SK-N-SH treated with all-trans-retinoic acid at 6 μM for 48 hours (cell line): ENCODE data around the gene ULK1.

Experiments used
- ATAC-seq: fragments of 200-7000 bp; cut with Tn5 transposase; 3 replicates; pipeline ENCODE4 v1.9.1; 2020; ENCODE audit warnings: mild to moderate bottlenecking, moderate library complexity
- ARNTL ChIP-seq: fragments of 450-650 bp; formaldehyde crosslinking; IDR thresholded peaks from 2 replicates; pipeline ENCODE4 v1.5.0; 2020; ENCODE audit warnings: low read depth, mild to moderate bottlenecking, moderate library complexity, borderline replicate concordance
- BACH2 ChIP-seq: fragments of 250-450 bp; sonication (Bioruptor Pico); IDR thresholded peaks from 2 replicates; pipeline ENCODE4 v1.9.0; 2021; ENCODE audit warnings: mild to moderate bottlenecking, borderline replicate concordance
- CSDC2 ChIP-seq: fragments of 250-450 bp; sonication (Bioruptor Pico); IDR thresholded peaks from 2 replicates; pipeline ENCODE4 v1.5.0; 2020; ENCODE audit warnings: mild to moderate bottlenecking, moderate library complexity
- ESRRG ChIP-seq: fragments of 250-450 bp; sonication (Bioruptor Pico); IDR thresholded peaks from 2 replicates; pipeline ENCODE4 v1.6.1; 2021; ENCODE audit warnings: mild to moderate bottlenecking
- GLIS3 ChIP-seq: fragments of 250-450 bp; sonication (Bioruptor Pico); IDR thresholded peaks from 2 replicates; pipeline ENCODE4 v1.5.0; 2020; ENCODE audit warnings: mild to moderate bottlenecking, moderate library complexity
- ISL1 ChIP-seq: fragments of 250-450 bp; sonication (Bioruptor Pico); IDR thresholded peaks from 2 replicates; pipeline ENCODE4 v2.1.2; 2022; ENCODE audit warnings: mild to moderate bottlenecking, moderate library complexity
- OSR1 ChIP-seq: fragments of 250-450 bp; sonication (Bioruptor Pico); IDR thresholded peaks from 2 replicates; pipeline ENCODE4 v1.8.0; 2022; ENCODE audit warnings: moderate library complexity, mild to moderate bottlenecking, inconsistent platforms
- PPARA ChIP-seq: fragments of 250-450 bp; sonication (Bioruptor Pico); IDR thresholded peaks from 2 replicates; pipeline ENCODE4 v1.5.0; 2020; ENCODE audit warnings: mild to moderate bottlenecking, borderline replicate concordance
- RARB ChIP-seq: fragments of 250-450 bp; sonication (Bioruptor Pico); IDR thresholded peaks from 2 replicates; pipeline ENCODE4 v1.8.0; 2021; ENCODE audit warnings: mild to moderate bottlenecking, moderate library complexity
- SNAI2 ChIP-seq: fragments of 250-450 bp; sonication (Bioruptor Pico); IDR thresholded peaks from 2 replicates; pipeline ENCODE4 v1.5.0; 2020; ENCODE audit warnings: mild to moderate bottlenecking, moderate library complexity
- TCF4 ChIP-seq: fragments of 250-450 bp; sonication (Bioruptor Pico); IDR thresholded peaks from 2 replicates; pipeline ENCODE4 v1.8.0; 2021; ENCODE audit warnings: mild to moderate bottlenecking, moderate library complexity, borderline replicate concordance
- TOX ChIP-seq: fragments of 250-450 bp; sonication (Bioruptor Pico); IDR thresholded peaks from 2 replicates; pipeline ENCODE4 v1.8.0; 2021; ENCODE audit warnings: mild to moderate bottlenecking, moderate library complexity, borderline replicate concordance
- ZC3H10 ChIP-seq: fragments of 250-450 bp; sonication (Bioruptor Pico); IDR thresholded peaks from 2 replicates; pipeline ENCODE4 v1.5.1; 2021; ENCODE audit warnings: mild to moderate bottlenecking, moderate library complexity
- ZFP3 ChIP-seq: fragments of 250-450 bp; sonication (Bioruptor Pico); IDR thresholded peaks from 2 replicates; pipeline ENCODE4 v1.5.0; 2020; ENCODE audit warnings: mild to moderate bottlenecking, moderate library complexity
- ZFP30 ChIP-seq: fragments of 450-650 bp; formaldehyde crosslinking; IDR thresholded peaks from 2 replicates; pipeline ENCODE4 v1.5.0; 2022; ENCODE audit warnings: mild to moderate bottlenecking, moderate library complexity
- ZNF565 ChIP-seq: fragments of 450-650 bp; formaldehyde crosslinking; conservative IDR thresholded peaks from 2 replicates; pipeline ENCODE4 v1.5.0; 2020; ENCODE audit warnings: low read depth, mild to moderate bottlenecking, moderate library complexity
- ZNF70 ChIP-seq: fragments of 450-650 bp; formaldehyde crosslinking; IDR thresholded peaks from 2 replicates; pipeline ENCODE4 v1.5.0; 2020; ENCODE audit warnings: mild to moderate bottlenecking, moderate library complexity
- ZNF8 ChIP-seq: fragments of 450-650 bp; formaldehyde crosslinking; IDR thresholded peaks from 2 replicates; pipeline ENCODE4 v1.5.0; 2020; ENCODE audit warnings: mild to moderate bottlenecking, moderate library complexity
- TF ChIP-seq, protein P1 (sequence below): fragments of 250-450 bp; sonication (Bioruptor Pico); IDR thresholded peaks from 2 replicates; pipeline ENCODE4 v1.5.0; 2020; ENCODE audit warnings: mild to moderate bottlenecking, moderate library complexity
- TF ChIP-seq, protein P2 (sequence below): fragments of 250-450 bp; sonication (Bioruptor Pico); IDR thresholded peaks from 2 replicates; pipeline ENCODE4 v1.8.0; 2020; ENCODE audit warnings: mild to moderate bottlenecking, moderate library complexity, borderline replicate concordance
- TF ChIP-seq, protein P3 (sequence below): fragments of 250-450 bp; sonication (Bioruptor Pico); IDR thresholded peaks from 2 replicates; pipeline ENCODE4 v1.8.0; 2021; ENCODE audit warnings: low read depth, mild to moderate bottlenecking, moderate library complexity, borderline replicate concordance

The ULK1 gene

DNA sequence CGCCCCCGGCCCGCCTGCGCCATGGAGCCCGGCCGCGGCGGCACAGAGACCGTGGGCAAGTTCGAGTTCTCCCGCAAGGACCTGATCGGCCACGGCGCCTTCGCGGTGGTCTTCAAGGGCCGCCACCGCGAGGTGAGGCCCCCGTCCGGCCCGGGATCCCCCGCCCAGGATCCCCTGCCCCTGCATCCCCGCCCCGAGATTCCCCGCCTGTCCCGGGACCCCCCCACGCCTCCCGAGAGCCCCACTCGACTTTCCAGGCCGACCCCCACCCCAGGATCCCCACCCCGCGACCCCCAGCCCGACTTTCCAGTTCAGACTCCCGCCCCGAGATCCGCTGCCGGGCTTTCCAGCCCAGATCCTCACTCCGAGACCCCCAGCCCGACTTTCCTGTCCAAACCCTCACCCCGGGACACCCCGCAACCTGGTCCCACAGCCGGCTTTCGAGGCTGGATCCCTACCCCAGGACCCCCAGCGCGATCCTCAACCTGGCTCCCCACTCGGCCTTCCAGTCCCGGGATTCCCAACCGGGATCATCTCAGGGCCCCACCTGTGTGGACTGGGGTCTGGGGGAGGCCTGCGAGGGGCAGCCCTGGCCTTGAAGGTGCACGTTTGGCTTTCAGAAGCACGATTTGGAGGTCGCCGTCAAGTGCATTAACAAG, 688 bp downstream of the ULK1 start:
- no peak for TF ChIP-seq ARNTL (CRISPR knock-in tag)
- TF ChIP-seq ISL1 (CRISPR knock-in tag), result no peak
- TF ChIP-seq RARB (CRISPR knock-in tag), result no peak
- no peak for TF ChIP-seq ESRRG (CRISPR knock-in tag)
- no peak for TF ChIP-seq TCF4 (CRISPR knock-in tag)
- TF ChIP-seq BACH2 (CRISPR knock-in tag), result no peak
- no peak for TF ChIP-seq ZFP30 (CRISPR knock-in tag)
- TF ChIP-seq TOX (CRISPR knock-in tag), result no peak
- no peak for TF ChIP-seq SNAI2 (CRISPR knock-in tag)
- TF ChIP-seq ZNF8 (CRISPR knock-in tag), result no peak
- no peak for TF ChIP-seq ZNF70
- TF ChIP-seq, protein P1, sequence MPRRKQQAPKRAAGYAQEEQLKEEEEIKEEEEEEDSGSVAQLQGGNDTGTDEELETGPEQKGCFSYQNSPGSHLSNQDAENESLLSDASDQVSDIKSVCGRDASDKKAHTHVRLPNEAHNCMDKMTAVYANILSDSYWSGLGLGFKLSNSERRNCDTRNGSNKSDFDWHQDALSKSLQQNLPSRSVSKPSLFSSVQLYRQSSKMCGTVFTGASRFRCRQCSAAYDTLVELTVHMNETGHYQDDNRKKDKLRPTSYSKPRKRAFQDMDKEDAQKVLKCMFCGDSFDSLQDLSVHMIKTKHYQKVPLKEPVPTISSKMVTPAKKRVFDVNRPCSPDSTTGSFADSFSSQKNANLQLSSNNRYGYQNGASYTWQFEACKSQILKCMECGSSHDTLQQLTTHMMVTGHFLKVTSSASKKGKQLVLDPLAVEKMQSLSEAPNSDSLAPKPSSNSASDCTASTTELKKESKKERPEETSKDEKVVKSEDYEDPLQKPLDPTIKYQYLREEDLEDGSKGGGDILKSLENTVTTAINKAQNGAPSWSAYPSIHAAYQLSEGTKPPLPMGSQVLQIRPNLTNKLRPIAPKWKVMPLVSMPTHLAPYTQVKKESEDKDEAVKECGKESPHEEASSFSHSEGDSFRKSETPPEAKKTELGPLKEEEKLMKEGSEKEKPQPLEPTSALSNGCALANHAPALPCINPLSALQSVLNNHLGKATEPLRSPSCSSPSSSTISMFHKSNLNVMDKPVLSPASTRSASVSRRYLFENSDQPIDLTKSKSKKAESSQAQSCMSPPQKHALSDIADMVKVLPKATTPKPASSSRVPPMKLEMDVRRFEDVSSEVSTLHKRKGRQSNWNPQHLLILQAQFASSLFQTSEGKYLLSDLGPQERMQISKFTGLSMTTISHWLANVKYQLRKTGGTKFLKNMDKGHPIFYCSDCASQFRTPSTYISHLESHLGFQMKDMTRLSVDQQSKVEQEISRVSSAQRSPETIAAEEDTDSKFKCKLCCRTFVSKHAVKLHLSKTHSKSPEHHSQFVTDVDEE (CRISPR knock-in tag), result no peak
- TF ChIP-seq CSDC2 (CRISPR knock-in tag), result no peak
- TF ChIP-seq, protein P2, sequence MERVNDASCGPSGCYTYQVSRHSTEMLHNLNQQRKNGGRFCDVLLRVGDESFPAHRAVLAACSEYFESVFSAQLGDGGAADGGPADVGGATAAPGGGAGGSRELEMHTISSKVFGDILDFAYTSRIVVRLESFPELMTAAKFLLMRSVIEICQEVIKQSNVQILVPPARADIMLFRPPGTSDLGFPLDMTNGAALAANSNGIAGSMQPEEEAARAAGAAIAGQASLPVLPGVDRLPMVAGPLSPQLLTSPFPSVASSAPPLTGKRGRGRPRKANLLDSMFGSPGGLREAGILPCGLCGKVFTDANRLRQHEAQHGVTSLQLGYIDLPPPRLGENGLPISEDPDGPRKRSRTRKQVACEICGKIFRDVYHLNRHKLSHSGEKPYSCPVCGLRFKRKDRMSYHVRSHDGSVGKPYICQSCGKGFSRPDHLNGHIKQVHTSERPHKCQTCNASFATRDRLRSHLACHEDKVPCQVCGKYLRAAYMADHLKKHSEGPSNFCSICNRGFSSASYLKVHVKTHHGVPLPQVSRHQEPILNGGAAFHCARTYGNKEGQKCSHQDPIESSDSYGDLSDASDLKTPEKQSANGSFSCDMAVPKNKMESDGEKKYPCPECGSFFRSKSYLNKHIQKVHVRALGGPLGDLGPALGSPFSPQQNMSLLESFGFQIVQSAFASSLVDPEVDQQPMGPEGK (CRISPR knock-in tag), result no peak
- TF ChIP-seq, protein P3, sequence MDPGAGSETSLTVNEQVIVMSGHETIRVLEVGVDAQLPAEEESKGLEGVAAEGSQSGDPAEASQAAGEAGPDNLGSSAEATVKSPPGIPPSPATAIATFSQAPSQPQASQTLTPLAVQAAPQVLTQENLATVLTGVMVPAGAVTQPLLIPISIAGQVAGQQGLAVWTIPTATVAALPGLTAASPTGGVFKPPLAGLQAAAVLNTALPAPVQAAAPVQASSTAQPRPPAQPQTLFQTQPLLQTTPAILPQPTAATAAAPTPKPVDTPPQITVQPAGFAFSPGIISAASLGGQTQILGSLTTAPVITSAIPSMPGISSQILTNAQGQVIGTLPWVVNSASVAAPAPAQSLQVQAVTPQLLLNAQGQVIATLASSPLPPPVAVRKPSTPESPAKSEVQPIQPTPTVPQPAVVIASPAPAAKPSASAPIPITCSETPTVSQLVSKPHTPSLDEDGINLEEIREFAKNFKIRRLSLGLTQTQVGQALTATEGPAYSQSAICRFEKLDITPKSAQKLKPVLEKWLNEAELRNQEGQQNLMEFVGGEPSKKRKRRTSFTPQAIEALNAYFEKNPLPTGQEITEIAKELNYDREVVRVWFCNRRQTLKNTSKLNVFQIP (CRISPR knock-in tag), result no peak
- TF ChIP-seq ZNF565 (CRISPR knock-in tag), result no peak
- TF ChIP-seq, all 23 proteins: peak for 0
- ATAC-seq, result no peak; the same call in 2 of the 3 replicates

DNA sequence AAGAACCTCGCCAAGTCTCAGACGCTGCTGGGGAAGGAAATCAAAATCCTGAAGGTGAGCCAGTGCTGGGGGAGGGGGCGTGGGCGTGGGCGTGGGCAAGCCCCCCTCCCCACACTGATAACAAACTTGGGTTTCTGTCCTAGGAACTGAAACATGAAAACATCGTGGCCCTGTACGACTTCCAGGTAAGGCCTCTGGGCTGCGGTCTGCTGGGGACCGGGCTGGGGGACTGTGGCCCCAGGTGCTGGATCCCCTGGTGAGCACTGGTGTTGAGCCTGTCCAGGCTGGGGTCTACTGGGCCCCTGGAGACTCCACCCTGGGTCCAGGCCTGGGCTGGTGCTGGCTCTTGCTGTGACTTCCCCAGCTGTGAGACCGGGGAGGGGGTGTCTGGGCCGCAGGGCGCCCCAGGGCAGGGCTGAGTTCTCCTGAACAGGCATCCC, 1.2 kb downstream of the ULK1 start:
- ATAC-seq, result no peak

More for the DNA sequence above, 1.2 kb downstream of the ULK1 start:
- TF ChIP-seq ZFP3 (CRISPR knock-in tag) (no peak), TCF4 (CRISPR knock-in tag) (no peak), RARB (CRISPR knock-in tag) (no peak), BACH2 (CRISPR knock-in tag) (no peak), OSR1 (CRISPR knock-in tag) (no peak), SNAI2 (CRISPR knock-in tag) (no peak), GLIS3 (CRISPR knock-in tag) (no peak), ISL1 (CRISPR knock-in tag) (no peak), PPARA (CRISPR knock-in tag) (no peak), CSDC2 (CRISPR knock-in tag) (no peak), ESRRG (CRISPR knock-in tag) (no peak), ZNF8 (CRISPR knock-in tag) (no peak), ZNF565 (CRISPR knock-in tag) (no peak), ZC3H10 (CRISPR knock-in tag) (no peak), ARNTL (CRISPR knock-in tag) (no peak), TOX (CRISPR knock-in tag) (no peak)
- TF ChIP-seq, protein P1 (CRISPR knock-in tag), result no peak
- TF ChIP-seq, protein P3 (CRISPR knock-in tag), result no peak
